Natural killer cell (primary cell): ENCODE measurements around the gene PDCD4. TPM values are rescaled to one million over a fixed set of nuclear protein-coding genes. Genes with fewer than 3 reads are reported as not detected.

Source experiments
- ATAC-seq, 3 donors: fragments of 150-1000 bp in 2 of 3; fragments of 200-7000 bp in 1 of 3; cut with Tn5 transposase; 1 replicate in 1 of 3; 2 replicates in 2 of 3; pipeline ENCODE4 v1.10.0; 2021; ENCODE audit warnings: mild to moderate bottlenecking in 2 of 3, moderate library complexity in 2 of 3
- DNase-seq, 2 donors: peaks; one replicate each; pipeline versions ENCODE4 v3.0.0 to v3.0.0-alpha.2; 2013 to 2021; ENCODE audit warnings: mixed read lengths in 1 of 2
- H3K27ac ChIP-seq: one replicate; pipeline ENCODE4 v1.5.1; 2013; ENCODE audit warnings: mild to moderate bottlenecking, low read length
- H3K27me3 ChIP-seq: one replicate; pipeline ENCODE4 v1.6.1; 2013; ENCODE audit warnings: low read length; ENCODE audit not compliant: control insufficient read depth, insufficient read depth
- H3K36me3 ChIP-seq: one replicate; pipeline ENCODE4 v1.6.1; 2013; ENCODE audit warnings: low read length; ENCODE audit not compliant: control insufficient read depth, insufficient read depth
- H3K4me1 ChIP-seq: one replicate; pipeline ENCODE4 v1.6.1; 2013; ENCODE audit warnings: low read length; ENCODE audit not compliant: control insufficient read depth, insufficient read depth
- H3K4me3 ChIP-seq: one replicate; pipeline ENCODE4 v1.5.1; 2013; ENCODE audit warnings: low read length
- H3K9me3 ChIP-seq: one replicate; pipeline ENCODE4 v1.6.1; 2013; ENCODE audit warnings: low read length; ENCODE audit not compliant: control insufficient read depth, insufficient read depth
- H3K27ac Mint-ChIP-seq, 2 donors: one replicate each; pipeline ENCODE4 v1.8.0; 2022; ENCODE audit warnings: mild to moderate bottlenecking in 2 of 2, mixed read lengths in 2 of 2, moderate library complexity in 1 of 2
- H3K27me3 Mint-ChIP-seq, 2 donors: one replicate each; pipeline ENCODE4 v1.8.0; 2022; ENCODE audit warnings: low read depth in 2 of 2, mixed read lengths in 2 of 2
- H3K36me3 Mint-ChIP-seq: one replicate; pipeline ENCODE4 v1.8.0; 2022; ENCODE audit warnings: mixed read lengths
- H3K4me1 Mint-ChIP-seq, 2 donors: one replicate each; pipeline ENCODE4 v1.8.0; 2022; ENCODE audit warnings: mixed read lengths in 2 of 2
- H3K4me3 Mint-ChIP-seq: one replicate; pipeline ENCODE4 v1.8.0; 2022; ENCODE audit warnings: mild to moderate bottlenecking, moderate library complexity, mixed read lengths
- H3K9me3 Mint-ChIP-seq, 2 donors: one replicate each; pipeline ENCODE4 v1.8.0; 2022; ENCODE audit warnings: mixed read lengths in 2 of 2
- CTCF ChIP-seq: fragments of 200-600 bp; IDR thresholded peaks from one replicate; pipeline ENCODE4 v1.8.0; 2022; ENCODE audit warnings: antibody characterized with exemption
- WGBS: methylation state at CpG from one replicate; pipeline ENCODE4 v1.1.7; 2013; ENCODE audit warnings: missing lambda C conversion rate; ENCODE audit not compliant: insufficient coverage; 5-methylcytosine and 5-hydroxymethylcytosine counted together
- intact Hi-C: fragments of 100-400 bp; cut with micrococcal nuclease; formaldehyde crosslinking; loops from one replicate; pipeline ENCODE4 v1.14.2; 2022
- total RNA-seq, 4 donors: library from RNA; stranded (reverse); fragments of 120-200 nt in 1 of 4; gene quantifications; one replicate each; pipeline versions ENCODE4 v1.2.3 to v1.2.4, GENCODE V29; 2013 to 2022

PDCD4 gene
- total RNA-seq, 3 donors from 2014 or later (not counting 1 experiment from before 2014, with no cell fraction given), result 199 to 241 (median 222) TPM

DNA sequence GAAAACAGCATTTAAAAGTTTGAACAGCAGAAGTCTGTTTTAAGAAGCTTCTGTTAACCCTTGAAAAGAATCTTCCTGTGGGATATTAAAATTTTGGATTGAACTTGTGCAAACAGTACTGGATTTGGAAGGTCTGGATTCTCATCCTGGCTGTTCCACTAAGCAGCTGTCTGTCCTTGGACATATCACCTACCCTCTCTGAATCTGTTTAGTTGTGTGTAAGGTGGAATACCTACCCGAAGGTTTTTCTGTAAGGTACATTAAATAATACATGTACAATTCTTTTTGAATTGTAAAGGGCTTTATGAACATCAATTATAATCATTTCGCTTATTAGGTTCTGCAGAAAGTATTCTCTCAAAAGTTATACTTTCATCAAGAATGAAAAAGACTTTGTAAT is 2.2 kb downstream of the PDCD4 start:
- ATAC-seq, result no peak
- no CpG with 5 or more reads among the region's 2 CpGs for WGBS
- intact Hi-C loops, result loop anchor here (2.0 kb wide), 1 partner anchor 19 kb away; no protein-coding TSS in a partner anchor
- Mint-ChIP-seq H3K27me3 (no peaks in the 10 kb centered on the region), H3K4me1 (peaks cover 36 to 66% of the 10 kb centered on the region in 2 donors), H3K4me3 (peak overlapping the region; percentile 77), H3K27ac (peak overlapping the region; percentile 96 to 98), H3K36me3 (no peaks in the 10 kb centered on the region), H3K9me3 (no peaks in the 10 kb centered on the region)
- peaks cover 30% of the 10 kb centered on the region for H3K4me1 ChIP-seq
- peak overlapping the region; percentile 97 for H3K27ac ChIP-seq
- no peaks in the 10 kb centered on the region for H3K27me3 ChIP-seq
- DNase-seq, result no peak
- peak overlapping the region; percentile 95 for H3K4me3 ChIP-seq
- H3K36me3 ChIP-seq, result peaks cover 31% of the 10 kb centered on the region
- TF ChIP-seq CTCF, result no peak
- H3K9me3 ChIP-seq, result no peaks in the 10 kb centered on the region

GRCh38 chr10:110876000-110876399 is 4.3 kb downstream of the PDCD4 start:
- Histone ChIP-seq H3K4me1 (peaks cover 9% of the 10 kb centered on the region), H3K27me3 (no peaks in the 10 kb centered on the region), H3K36me3 (peaks cover 47% of the 10 kb centered on the region), H3K9me3 (no peaks in the 10 kb centered on the region), H3K27ac (no peak overlapping the region), H3K4me3 (no peak overlapping the region)
- intact Hi-C loops, result no loop called here
- H3K36me3 Mint-ChIP-seq, result peaks cover 2% of the 10 kb centered on the region
- no peaks in the 10 kb centered on the region for H3K9me3 Mint-ChIP-seq
- H3K4me3 Mint-ChIP-seq, result peak overlapping the region; percentile 13
- no peak for DNase-seq
- peak overlapping the region in 1 of 2 donors; percentile 60 for H3K27ac Mint-ChIP-seq
- H3K27me3 Mint-ChIP-seq, result no peaks in the 10 kb centered on the region
- TF ChIP-seq CTCF, result no peak
- WGBS, result 72% methylated on average over 2 of the region's 2 CpGs
- ATAC-seq, result no peak
- H3K4me1 Mint-ChIP-seq, result peaks cover 31 to 53% of the 10 kb centered on the region in 2 donors

DNA sequence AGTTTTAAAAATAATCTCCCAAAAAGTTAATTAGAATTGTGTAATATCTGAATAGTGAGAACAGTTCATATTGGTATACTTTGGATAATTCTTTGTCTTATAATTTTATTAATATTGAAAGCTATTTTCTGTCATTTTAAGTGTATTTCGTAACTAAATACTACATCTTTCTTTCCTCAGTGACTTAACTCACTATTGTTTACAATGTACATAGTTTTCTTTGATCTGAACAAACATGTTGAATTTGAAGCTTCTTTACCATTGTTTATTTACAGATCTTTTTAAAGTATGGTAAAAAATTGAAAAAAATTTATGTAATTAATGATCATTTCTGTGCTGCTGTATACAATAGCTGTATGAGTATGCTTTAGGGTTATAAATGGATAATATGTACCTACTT is 5.1 kb downstream of the PDCD4 start:
- no peak overlapping the region for H3K27ac Mint-ChIP-seq
- Histone ChIP-seq H3K27ac (no peak overlapping the region), H3K9me3 (no peaks in the 10 kb centered on the region), H3K36me3 (peaks cover 55% of the 10 kb centered on the region), H3K27me3 (no peaks in the 10 kb centered on the region), H3K4me1 (peaks cover 2% of the 10 kb centered on the region), H3K4me3 (no peak overlapping the region)
- TF ChIP-seq CTCF, result no peak
- intact Hi-C loops, result no loop called here
- no peak overlapping the region for H3K4me3 Mint-ChIP-seq
- no peak for ATAC-seq
- H3K4me1 Mint-ChIP-seq, result peaks cover 27 to 45% of the 10 kb centered on the region in 2 donors
- peaks cover 10% of the 10 kb centered on the region for H3K36me3 Mint-ChIP-seq
- H3K27me3 Mint-ChIP-seq, result no peaks in the 10 kb centered on the region
- no peak for DNase-seq
- H3K9me3 Mint-ChIP-seq, result no peaks in the 10 kb centered on the region
- no CpG with 5 or more reads among the region's 1 CpG for WGBS

DNA sequence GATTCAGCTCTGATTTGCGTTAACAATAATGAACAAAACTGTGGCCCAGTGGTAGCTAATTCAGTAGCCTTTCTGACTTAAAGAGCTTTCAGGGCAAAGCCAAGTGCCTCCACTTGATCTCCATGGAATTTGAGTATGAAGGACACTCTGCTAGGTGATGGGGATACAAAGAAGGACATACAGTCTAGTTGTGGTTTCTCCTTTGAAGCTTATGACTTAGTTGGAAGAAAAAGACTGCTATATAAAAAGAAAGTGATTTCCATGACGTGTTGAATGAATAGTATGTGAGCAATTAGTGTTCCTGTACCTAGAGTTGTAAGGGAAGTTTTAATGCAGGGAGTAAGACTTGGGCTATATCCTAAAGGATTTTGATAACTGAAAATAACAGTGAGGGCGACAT is 8.3 kb downstream of the PDCD4 start:
- H3K36me3 Mint-ChIP-seq, result peaks cover 22% of the 10 kb centered on the region
- H3K9me3 Mint-ChIP-seq, result no peaks in the 10 kb centered on the region
- ATAC-seq (peak in 1 of 3 donors; percentile 2), DNase-seq (no peak)
- Histone ChIP-seq H3K27me3 (no peaks in the 10 kb centered on the region), H3K36me3 (peaks cover 79% of the 10 kb centered on the region), H3K4me1 (peaks cover 6% of the 10 kb centered on the region), H3K27ac (no peak overlapping the region), H3K9me3 (no peaks in the 10 kb centered on the region), H3K4me3 (no peak overlapping the region)
- peaks cover 33 to 42% of the 10 kb centered on the region in 2 donors for H3K4me1 Mint-ChIP-seq
- peak overlapping the region; percentile 9 to 29 for H3K27ac Mint-ChIP-seq
- H3K27me3 Mint-ChIP-seq, result no peaks in the 10 kb centered on the region
- intact Hi-C loops, result no loop called here
- TF ChIP-seq CTCF, result no peak
- H3K4me3 Mint-ChIP-seq, result no peak overlapping the region
- WGBS, result 78% methylated on average over 3 of the region's 3 CpGs
